Suprapubic skin (tissue), 4 donors: Measurements from ENCODE around the gene GJB4.

Experiments
- EP300 ChIP-seq: sonication (generic); formaldehyde crosslinking; IDR thresholded peaks from one replicate; pipeline ENCODE4 v1.6.1; 2017; ENCODE audit warnings: antibody characterized with exemption
- POLR2A ChIP-seq, 2 donors: fragments of 450-650 bp; IDR thresholded peaks; one replicate each; pipeline ENCODE4 v1.6.1; 2017; ENCODE audit warnings: antibody characterized with exemption in 2 of 2, mild to moderate bottlenecking in 2 of 2, moderate library complexity in 2 of 2
- POLR2AphosphoS5 ChIP-seq, 3 donors: sonication (generic); formaldehyde crosslinking; IDR thresholded peaks; one replicate each; pipeline ENCODE4 v1.6.1; 2017; ENCODE audit warnings: antibody characterized with exemption in 3 of 3
- TF ChIP-seq, protein P1 (sequence below), 2 donors: fragments of 200-600 bp in 1 of 2; fragments of 450-650 bp in 1 of 2; sonication (generic) in 1 of 2; IDR thresholded peaks; one replicate each; pipeline ENCODE4 v1.5.1; 2016 to 2019; ENCODE audit warnings: antibody characterized with exemption in 2 of 2, mild to moderate bottlenecking in 1 of 2, moderate library complexity in 1 of 2

DNA sequence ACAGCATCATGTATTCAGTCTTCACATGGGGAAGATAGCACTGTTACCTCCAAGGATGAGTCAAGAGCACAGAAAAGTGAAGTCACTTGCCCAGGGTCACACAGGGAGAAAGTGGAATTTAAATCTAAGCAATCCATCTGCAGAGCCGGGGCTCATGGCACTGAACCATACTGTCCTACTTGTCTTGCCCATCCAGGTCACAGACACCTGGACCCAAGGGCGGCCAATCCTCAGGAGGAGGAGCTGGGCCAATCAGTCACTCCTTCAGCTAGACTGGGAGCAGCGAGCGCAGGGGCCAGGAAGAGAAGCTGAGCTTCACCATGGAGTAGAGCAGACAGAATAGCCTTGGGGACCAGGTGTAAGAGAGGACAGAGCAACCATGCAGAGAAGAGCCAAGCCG is 13.9 kb upstream of the GJB4 start:
- TF ChIP-seq POLR2A (IDR thresholded peaks at IDR 0.05): no peak
- TF ChIP-seq, protein P1, sequence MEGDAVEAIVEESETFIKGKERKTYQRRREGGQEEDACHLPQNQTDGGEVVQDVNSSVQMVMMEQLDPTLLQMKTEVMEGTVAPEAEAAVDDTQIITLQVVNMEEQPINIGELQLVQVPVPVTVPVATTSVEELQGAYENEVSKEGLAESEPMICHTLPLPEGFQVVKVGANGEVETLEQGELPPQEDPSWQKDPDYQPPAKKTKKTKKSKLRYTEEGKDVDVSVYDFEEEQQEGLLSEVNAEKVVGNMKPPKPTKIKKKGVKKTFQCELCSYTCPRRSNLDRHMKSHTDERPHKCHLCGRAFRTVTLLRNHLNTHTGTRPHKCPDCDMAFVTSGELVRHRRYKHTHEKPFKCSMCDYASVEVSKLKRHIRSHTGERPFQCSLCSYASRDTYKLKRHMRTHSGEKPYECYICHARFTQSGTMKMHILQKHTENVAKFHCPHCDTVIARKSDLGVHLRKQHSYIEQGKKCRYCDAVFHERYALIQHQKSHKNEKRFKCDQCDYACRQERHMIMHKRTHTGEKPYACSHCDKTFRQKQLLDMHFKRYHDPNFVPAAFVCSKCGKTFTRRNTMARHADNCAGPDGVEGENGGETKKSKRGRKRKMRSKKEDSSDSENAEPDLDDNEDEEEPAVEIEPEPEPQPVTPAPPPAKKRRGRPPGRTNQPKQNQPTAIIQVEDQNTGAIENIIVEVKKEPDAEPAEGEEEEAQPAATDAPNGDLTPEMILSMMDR (IDR thresholded peaks at IDR 0.05): no peak
- TF ChIP-seq POLR2AphosphoS5 (IDR thresholded peaks at IDR 0.05): no peak
- TF ChIP-seq EP300: no peak
